Measurements from ENCODE around the gene HIVEP3. TPM values are rescaled to one million over a fixed set of nuclear protein-coding genes. Genes with fewer than 3 reads are reported as not detected.
A peak's percentile ranks its signal among the peaks of the same experiment; 100 is the strongest.

HIVEP3 gene
- total RNA-seq, 2 experiments from 2014 or later: 18.6 to 20.4 TPM

- H3K4me1 Mint-ChIP-seq (ENCODE audit: low read depth): peaks cover 64% of the 10 kb centered on the region
- ChIA-PET CTCF (interaction anchor here (0.8 to 1.0 kb wide), 2 partner anchors 14 to 25 kb away, joined by 3 to 4 read pairs; no protein-coding TSS in a partner anchor), POLR2A (no interaction called here)
- H3K27me3 Mint-ChIP-seq: no peaks in the 10 kb centered on the region
- no peak overlapping the region for H3K4me3 Mint-ChIP-seq
- TF ChIP-seq CTCF (IDR thresholded peaks at IDR 0.05): no peak
- no peak for DNase-seq
- peak overlapping the region; percentile 6 for H3K27ac Mint-ChIP-seq
- ATAC-seq: no peak
- H3K36me3 Mint-ChIP-seq (ENCODE audit: low read depth): no peaks in the 10 kb centered on the region
- no peaks in the 10 kb centered on the region for H3K9me3 Mint-ChIP-seq
- intact Hi-C loops (cut with micrococcal nuclease): no loop called here
These were observed 24.5 kb downstream of the HIVEP3 start for GRCh38 chr1:41894101-41894807.

DNA sequence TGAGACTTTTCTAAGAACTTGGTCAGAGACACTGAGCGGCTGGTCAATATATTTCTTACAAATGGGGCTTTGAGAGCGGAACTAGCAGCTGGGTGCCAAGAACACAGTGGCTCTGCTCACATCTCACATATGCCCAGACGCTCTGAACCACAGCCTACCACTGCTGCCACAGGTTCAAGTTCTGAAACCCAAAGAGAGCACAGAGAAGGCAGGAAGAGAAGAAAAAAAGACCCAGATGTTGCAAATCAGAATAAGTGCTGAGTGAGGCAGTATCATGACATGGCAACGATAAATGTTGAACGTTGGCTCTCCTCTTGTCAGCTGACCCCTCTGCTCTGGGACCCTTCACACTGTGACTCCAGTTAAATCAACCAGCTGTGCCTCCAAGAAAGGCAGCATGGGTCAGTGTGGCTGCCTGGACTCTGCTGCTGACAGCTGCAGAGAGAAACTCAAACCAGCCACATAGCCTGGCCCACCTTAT is 26.4 kb downstream of the HIVEP3 start:
- no peaks in the 10 kb centered on the region for H3K9me3 Mint-ChIP-seq
- intact Hi-C loops (cut with micrococcal nuclease): no loop called here
- CTCF ChIA-PET: interaction anchor here (0.7 to 2.6 kb wide), 29 partner anchors 9 to 396 kb away, joined by 3 to 17 read pairs (median 4); partner anchors contain the start of gene HIVEP3
- ATAC-seq: peak; percentile 32
- peak overlapping the region; percentile 84 for H3K4me3 Mint-ChIP-seq
- H3K4me1 Mint-ChIP-seq (ENCODE audit: low read depth): peaks cover 54% of the 10 kb centered on the region
- peak overlapping the region; percentile 92 for H3K27ac Mint-ChIP-seq
- TF ChIP-seq CTCF (IDR thresholded peaks at IDR 0.05): no peak
- no peaks in the 10 kb centered on the region for H3K27me3 Mint-ChIP-seq
- DNase-seq: peak; percentile 62
- POLR2A ChIA-PET: interaction anchor here (1.3 to 1.8 kb wide), 3 partner anchors 10 to 80 kb away, joined by 3 to 5 read pairs (median 4); no protein-coding TSS in a partner anchor
- no peaks in the 10 kb centered on the region for H3K36me3 Mint-ChIP-seq (ENCODE audit: low read depth)

GRCh38 chr1:41891199-41891896 is 27.4 kb downstream of the HIVEP3 start:
- Mint-ChIP-seq H3K4me3 (peak overlapping the region; percentile 84), H3K4me1 (ENCODE audit: low read depth) (peaks cover 49% of the 10 kb centered on the region), H3K9me3 (no peaks in the 10 kb centered on the region), H3K27me3 (no peaks in the 10 kb centered on the region), H3K27ac (peak overlapping the region; percentile 92), H3K36me3 (ENCODE audit: low read depth) (no peaks in the 10 kb centered on the region)
- ATAC-seq (peak; percentile 90), DNase-seq (peak; percentile 71)
- TF ChIP-seq CTCF (IDR thresholded peaks at IDR 0.05): peak; percentile 65
- intact Hi-C loops (cut with micrococcal nuclease): no loop called here
- ChIA-PET CTCF (interaction anchor here (0.8 to 2.6 kb wide), 28 partner anchors 8 to 399 kb away, joined by 3 to 17 read pairs (median 4); partner anchors contain the start of gene HIVEP3), POLR2A (interaction anchor here (0.9 to 1.8 kb wide), 4 partner anchors 9 to 79 kb away, joined by 3 to 5 read pairs (median 4); no protein-coding TSS in a partner anchor)

- Mint-ChIP-seq H3K4me3 (peak overlapping the region; percentile 84), H3K36me3 (ENCODE audit: low read depth) (no peaks in the 10 kb centered on the region), H3K9me3 (no peaks in the 10 kb centered on the region), H3K4me1 (ENCODE audit: low read depth) (peaks cover 49% of the 10 kb centered on the region), H3K27me3 (no peaks in the 10 kb centered on the region), H3K27ac (peak overlapping the region; percentile 92)
- TF ChIP-seq CTCF (IDR thresholded peaks at IDR 0.05): no peak
- intact Hi-C loops (cut with micrococcal nuclease): no loop called here
- ATAC-seq: no peak
- ChIA-PET CTCF (interaction anchor here (1.0 to 2.6 kb wide), 11 partner anchors 14 to 398 kb away, joined by 4 to 17 read pairs (median 5); partner anchors contain the start of gene HIVEP3), POLR2A (no interaction called here)
- no peak for DNase-seq
These were observed 27.9 kb downstream of the HIVEP3 start for GRCh38 chr1:41890825-41891198.
